Effector memory CD8-positive, alpha-beta T cell (primary cell): Measurements from ENCODE around the gene OLFM2.

Source experiments
- ATAC-seq: fragments of 150-1000 bp; cut with Tn5 transposase; replicated peaks from 2 replicates; pipeline ENCODE4 v1.10.0; 2021; ENCODE audit warnings: mild to moderate bottlenecking, moderate library complexity
- DNase-seq, 3 experiments: peaks; one replicate each; pipeline ENCODE4 v3.0.0; 2021
- H3K27ac Mint-ChIP-seq, 2 donors: one replicate each; pipeline ENCODE4 v1.8.0; 2022; ENCODE audit warnings: mild to moderate bottlenecking in 2 of 2, mixed read lengths in 2 of 2, moderate library complexity in 2 of 2
- H3K27me3 Mint-ChIP-seq, 2 donors: one replicate each; pipeline ENCODE4 v1.8.0; 2022; ENCODE audit warnings: mixed read lengths in 2 of 2
- H3K36me3 Mint-ChIP-seq: one replicate; pipeline ENCODE4 v1.8.0; 2022; ENCODE audit warnings: mild to moderate bottlenecking, moderate library complexity, mixed read lengths; ENCODE audit not compliant: insufficient read depth
- H3K4me1 Mint-ChIP-seq, 2 donors: one replicate each; pipeline ENCODE4 v1.8.0; 2022; ENCODE audit warnings: low read depth in 2 of 2, mixed read lengths in 2 of 2
- H3K4me3 Mint-ChIP-seq, 2 donors: one replicate each; pipeline ENCODE4 v1.8.0; 2022; ENCODE audit warnings: mild to moderate bottlenecking in 2 of 2, mixed read lengths in 2 of 2, moderate library complexity in 2 of 2
- H3K9me3 Mint-ChIP-seq, 2 donors: one replicate each; pipeline ENCODE4 v1.8.0; 2022; ENCODE audit warnings: mixed read lengths in 2 of 2

OLFM2 gene

DNA sequence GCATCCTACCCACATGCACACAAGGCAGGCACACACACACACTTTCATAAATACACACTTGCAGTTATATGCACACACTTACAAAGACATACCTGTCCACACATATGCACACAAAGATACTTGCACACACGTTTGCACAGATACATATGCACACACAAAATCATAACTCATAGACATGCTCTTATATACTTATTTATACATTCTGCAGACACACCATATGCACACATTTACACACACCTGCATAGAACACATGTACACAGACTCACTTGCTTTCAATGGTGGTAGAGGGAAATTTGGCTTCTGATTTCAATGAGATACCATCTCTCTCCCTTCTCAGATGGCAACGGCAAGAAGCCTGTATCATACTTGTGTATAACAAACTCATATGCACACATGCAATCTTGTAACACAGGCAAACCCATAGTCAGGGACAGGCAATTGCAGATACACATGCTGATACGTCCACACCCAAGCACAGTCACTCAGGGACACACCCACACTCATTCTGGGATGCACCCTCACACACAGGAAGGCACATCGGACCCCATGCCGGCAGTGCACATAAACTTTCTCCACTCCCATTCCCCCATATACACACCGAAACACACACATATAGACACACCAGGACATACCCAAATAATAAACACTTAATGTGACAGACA lies 24.7 kb downstream of the OLFM2 start:
- Mint-ChIP-seq H3K27me3 (peaks cover 13% of the 10 kb centered on the region in 2 donors), H3K36me3 (peaks cover 3% of the 10 kb centered on the region), H3K9me3 (no peaks in the 10 kb centered on the region), H3K4me1 (peaks cover 2 to 8% of the 10 kb centered on the region in 2 donors), H3K4me3 (no peak overlapping the region), H3K27ac (no peak overlapping the region)
- ATAC-seq (no peak), DNase-seq (no peak)

DNA sequence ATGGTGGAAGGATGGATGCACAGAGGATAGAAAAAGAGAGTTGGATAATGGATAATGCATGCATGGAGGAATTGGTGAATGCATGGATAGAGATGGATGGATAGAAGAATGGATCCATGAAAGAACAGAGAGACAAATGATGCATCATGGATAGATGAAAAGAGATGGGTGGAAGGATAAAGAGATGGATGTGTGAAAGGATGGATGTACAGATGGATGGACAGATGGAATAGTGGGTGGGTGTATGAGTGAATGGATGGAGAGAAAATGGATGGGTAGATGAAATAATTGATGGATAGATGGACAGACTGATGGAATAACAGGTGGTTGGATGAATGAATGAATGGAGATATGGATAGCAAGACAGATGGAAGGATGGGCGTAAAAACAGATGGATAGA lies 25.7 kb downstream of the OLFM2 start:
- peaks cover 3% of the 10 kb centered on the region for H3K36me3 Mint-ChIP-seq
- peaks cover 2 to 8% of the 10 kb centered on the region in 2 donors for H3K4me1 Mint-ChIP-seq
- H3K4me3 Mint-ChIP-seq: no peak overlapping the region
- peaks cover 2 to 9% of the 10 kb centered on the region in 2 donors for H3K27me3 Mint-ChIP-seq
- no peak overlapping the region for H3K27ac Mint-ChIP-seq
- DNase-seq (no peak), ATAC-seq (no peak)
- H3K9me3 Mint-ChIP-seq: no peaks in the 10 kb centered on the region

DNA sequence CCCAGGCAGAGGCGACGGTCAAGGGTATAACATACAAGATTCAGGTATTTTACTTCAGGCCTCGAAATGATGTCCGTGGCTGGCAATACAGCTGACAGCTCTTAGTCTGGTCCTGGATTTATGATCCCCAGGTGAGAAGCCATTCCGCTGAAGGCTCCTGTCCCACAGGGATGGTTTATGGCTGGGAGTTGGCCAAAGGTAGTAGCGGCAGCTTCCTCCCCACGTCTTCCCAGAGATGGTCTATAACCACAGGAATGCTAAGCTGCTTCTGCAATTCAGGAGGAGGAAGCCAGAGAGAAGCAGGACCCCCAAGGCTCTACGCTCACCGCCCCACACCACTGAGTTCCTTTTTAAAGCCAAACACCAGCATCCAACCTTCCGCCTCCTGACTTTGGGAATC lies 27.1 kb downstream of the OLFM2 start:
- H3K4me1 Mint-ChIP-seq: peaks cover 2 to 8% of the 10 kb centered on the region in 2 donors
- H3K4me3 Mint-ChIP-seq: no peak overlapping the region
- ATAC-seq (no peak), DNase-seq (no peak)
- H3K27me3 Mint-ChIP-seq: peaks cover 5 to 9% of the 10 kb centered on the region in 2 donors
- H3K36me3 Mint-ChIP-seq: peaks cover 3% of the 10 kb centered on the region
- H3K27ac Mint-ChIP-seq: no peak overlapping the region
- H3K9me3 Mint-ChIP-seq: no peaks in the 10 kb centered on the region

DNA sequence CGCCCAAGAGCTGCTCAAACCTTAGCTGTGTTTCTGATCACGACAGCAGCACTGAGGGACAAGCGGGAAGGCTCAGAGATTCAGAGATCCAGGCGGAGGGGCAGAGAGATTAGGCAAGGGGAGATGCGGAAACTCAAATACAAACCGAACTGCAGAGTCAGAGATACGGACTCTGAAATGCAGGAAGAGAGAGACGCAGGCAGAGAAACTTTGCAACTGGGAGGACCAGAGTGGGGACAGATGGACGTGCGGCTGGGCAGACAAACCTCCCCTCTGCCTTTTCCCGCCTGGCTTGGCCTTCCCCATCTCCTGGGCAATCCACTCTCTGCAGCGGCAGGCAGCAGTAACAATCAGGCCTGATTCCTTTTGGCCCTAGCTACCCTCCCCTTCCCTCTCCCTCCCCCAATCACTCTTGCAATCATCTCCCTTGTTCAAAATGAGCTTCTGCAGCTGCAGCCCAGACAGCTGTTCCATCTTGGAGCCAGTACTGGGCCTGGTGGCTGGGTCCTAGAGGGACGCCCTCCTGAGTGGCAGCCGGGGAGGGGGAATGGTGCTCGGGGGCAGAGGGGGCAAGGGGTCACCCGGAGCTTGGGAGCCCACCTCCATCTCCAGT lies 29.7 kb downstream of the OLFM2 start:
- Mint-ChIP-seq H3K27me3 (peaks cover 9 to 21% of the 10 kb centered on the region in 2 donors), H3K27ac (no peak overlapping the region), H3K36me3 (no peaks in the 10 kb centered on the region), H3K9me3 (no peaks in the 10 kb centered on the region), H3K4me3 (no peak overlapping the region), H3K4me1 (no peaks in the 10 kb centered on the region)
- no peak for DNase-seq
- no peak for ATAC-seq

DNA sequence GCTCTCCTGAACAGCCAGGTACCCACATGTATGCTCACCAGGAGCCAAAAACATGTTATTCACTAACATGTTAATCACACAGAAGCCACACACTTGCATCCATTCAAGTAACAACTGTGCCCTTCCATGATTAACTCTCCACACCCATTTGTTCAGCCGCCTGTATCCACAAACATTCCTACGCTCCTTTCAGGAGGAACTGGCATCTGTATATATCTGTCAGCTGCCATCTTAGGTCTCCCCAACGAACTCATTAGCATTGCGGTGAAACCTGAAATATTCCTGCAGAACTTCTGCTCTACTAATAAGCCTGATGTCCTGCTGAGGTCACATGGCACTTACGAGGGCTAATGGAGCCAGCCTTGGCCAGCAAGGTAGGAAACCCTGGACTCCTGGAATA lies 33.0 kb downstream of the OLFM2 start:
- ATAC-seq: no peak
- H3K36me3 Mint-ChIP-seq: no peaks in the 10 kb centered on the region
- H3K4me1 Mint-ChIP-seq: peaks cover 0 to 4% of the 10 kb centered on the region in 2 donors
- no peak overlapping the region for H3K4me3 Mint-ChIP-seq
- peaks cover 23 to 54% of the 10 kb centered on the region in 2 donors for H3K27me3 Mint-ChIP-seq
- no peaks in the 10 kb centered on the region for H3K9me3 Mint-ChIP-seq
- no peak for DNase-seq
- no peak overlapping the region for H3K27ac Mint-ChIP-seq

GRCh38 chr19:9901642-9902041 lies 34.7 kb downstream of the OLFM2 start:
- H3K27me3 Mint-ChIP-seq: peaks cover 25 to 58% of the 10 kb centered on the region in 2 donors
- H3K4me3 Mint-ChIP-seq: no peak overlapping the region
- DNase-seq: no peak
- no peak overlapping the region for H3K27ac Mint-ChIP-seq
- peaks cover 0 to 4% of the 10 kb centered on the region in 2 donors for H3K4me1 Mint-ChIP-seq
- no peak for ATAC-seq
- no peaks in the 10 kb centered on the region for H3K9me3 Mint-ChIP-seq
- no peaks in the 10 kb centered on the region for H3K36me3 Mint-ChIP-seq

DNA sequence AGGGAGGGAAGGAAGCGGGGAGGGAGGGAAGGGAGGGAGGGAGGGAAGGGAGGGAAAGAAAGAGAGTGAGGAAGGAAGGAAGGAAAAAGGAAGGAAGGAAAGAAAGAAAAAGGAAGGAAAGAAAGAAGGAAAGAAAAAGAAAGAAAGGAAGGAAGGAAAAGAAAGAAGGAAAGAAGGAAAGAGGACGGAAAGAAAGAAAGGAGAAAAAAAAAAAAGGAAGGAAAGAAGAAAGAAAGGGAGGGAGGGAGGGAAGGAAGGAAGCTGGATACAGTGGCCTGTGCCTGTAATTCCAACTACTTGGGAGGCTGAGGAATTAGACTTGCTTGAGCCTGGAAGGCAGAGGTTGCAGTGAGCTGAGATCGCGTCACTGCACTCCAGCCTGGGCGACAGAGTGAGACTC lies 35.3 kb downstream of the OLFM2 start:
- DNase-seq: no peak
- Mint-ChIP-seq H3K4me3 (no peak overlapping the region), H3K9me3 (no peaks in the 10 kb centered on the region), H3K27ac (no peak overlapping the region), H3K4me1 (peaks cover 0 to 4% of the 10 kb centered on the region in 2 donors), H3K27me3 (peaks cover 29 to 65% of the 10 kb centered on the region in 2 donors), H3K36me3 (no peaks in the 10 kb centered on the region)
- no peak for ATAC-seq

DNA sequence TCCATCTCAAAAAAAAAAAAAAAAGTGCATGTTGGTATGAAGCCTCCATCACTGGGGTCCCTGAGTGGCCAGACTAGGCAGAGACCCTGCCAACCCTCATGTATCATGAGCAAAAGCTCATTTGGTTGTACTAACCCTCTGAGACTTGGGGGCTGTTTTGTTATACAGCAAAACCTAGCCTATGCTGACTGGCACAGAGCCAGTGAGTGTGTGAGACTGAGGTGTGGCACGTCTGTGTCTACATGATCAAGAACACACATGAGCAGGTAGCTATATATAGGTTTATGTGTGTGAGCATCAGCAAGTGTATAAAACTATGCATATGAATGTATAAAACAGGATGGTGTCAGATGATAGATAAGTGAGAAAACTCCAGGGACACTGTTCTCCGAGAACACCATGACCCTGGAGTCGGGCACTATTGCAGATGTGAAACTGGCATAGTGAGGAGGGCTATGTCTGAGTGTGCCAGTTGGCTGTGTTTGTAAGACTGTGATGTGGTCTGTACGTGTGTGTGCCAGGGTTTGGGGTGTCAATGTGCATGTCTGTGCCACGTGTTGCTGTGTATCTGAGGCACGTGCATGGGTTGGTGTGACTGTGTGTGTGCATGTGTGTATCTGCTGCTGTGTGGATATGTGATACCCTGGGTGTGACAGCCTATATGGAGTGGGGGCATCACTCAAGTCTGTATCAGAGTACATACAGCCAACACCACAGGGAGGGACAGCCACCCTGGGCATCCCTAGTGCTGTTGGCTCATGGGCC lies 44.5 kb downstream of the OLFM2 start:
- H3K9me3 Mint-ChIP-seq: no peaks in the 10 kb centered on the region
- H3K4me1 Mint-ChIP-seq: no peaks in the 10 kb centered on the region
- H3K36me3 Mint-ChIP-seq: no peaks in the 10 kb centered on the region
- peaks cover 41 to 43% of the 10 kb centered on the region in 2 donors for H3K27me3 Mint-ChIP-seq
- DNase-seq (no peak), ATAC-seq (no peak)
- H3K4me3 Mint-ChIP-seq: no peak overlapping the region
- H3K27ac Mint-ChIP-seq: no peak overlapping the region

GRCh38 chr19:9885077-9885552 lies 51.2 kb downstream of the OLFM2 start:
- Mint-ChIP-seq H3K27me3 (peaks cover 47 to 56% of the 10 kb centered on the region in 2 donors), H3K36me3 (no peaks in the 10 kb centered on the region), H3K4me3 (no peak overlapping the region), H3K4me1 (peaks cover 0 to 4% of the 10 kb centered on the region in 2 donors), H3K27ac (no peak overlapping the region), H3K9me3 (no peaks in the 10 kb centered on the region)
- DNase-seq: no peak
- ATAC-seq: no peak

- Mint-ChIP-seq H3K4me3 (no peak overlapping the region), H3K27me3 (peaks cover 37 to 44% of the 10 kb centered on the region in 2 donors), H3K36me3 (no peaks in the 10 kb centered on the region), H3K4me1 (peaks cover 0 to 4% of the 10 kb centered on the region in 2 donors), H3K27ac (no peak overlapping the region), H3K9me3 (no peaks in the 10 kb centered on the region)
- no peak for DNase-seq
- no peak for ATAC-seq
Measured at GRCh38 chr19:9883764-9884163, 52.6 kb downstream of the OLFM2 start.

- H3K27me3 Mint-ChIP-seq: peaks cover 32 to 44% of the 10 kb centered on the region in 2 donors
- DNase-seq (no peak), ATAC-seq (no peak)
- H3K27ac Mint-ChIP-seq: no peak overlapping the region
- no peak overlapping the region for H3K4me3 Mint-ChIP-seq
- no peaks in the 10 kb centered on the region for H3K36me3 Mint-ChIP-seq
- peaks cover 0 to 4% of the 10 kb centered on the region in 2 donors for H3K4me1 Mint-ChIP-seq
- H3K9me3 Mint-ChIP-seq: no peaks in the 10 kb centered on the region
Measured at GRCh38 chr19:9883231-9883758, 53.0 kb downstream of the OLFM2 start.

GRCh38 chr19:9881720-9882119 lies 54.6 kb downstream of the OLFM2 start:
- peaks cover 0 to 4% of the 10 kb centered on the region in 2 donors for H3K4me1 Mint-ChIP-seq
- H3K4me3 Mint-ChIP-seq: no peak overlapping the region
- H3K9me3 Mint-ChIP-seq: no peaks in the 10 kb centered on the region
- H3K27ac Mint-ChIP-seq: no peak overlapping the region
- no peak for DNase-seq
- no peak for ATAC-seq
- no peaks in the 10 kb centered on the region for H3K36me3 Mint-ChIP-seq
- peaks cover 17 to 29% of the 10 kb centered on the region in 2 donors for H3K27me3 Mint-ChIP-seq

- no peak overlapping the region for H3K27ac Mint-ChIP-seq
- no peaks in the 10 kb centered on the region for H3K36me3 Mint-ChIP-seq
- no peak for ATAC-seq
- no peak overlapping the region for H3K4me3 Mint-ChIP-seq
- H3K27me3 Mint-ChIP-seq: peaks cover 3 to 7% of the 10 kb centered on the region in 2 donors
- H3K4me1 Mint-ChIP-seq: no peaks in the 10 kb centered on the region
- no peak for DNase-seq
- H3K9me3 Mint-ChIP-seq: no peaks in the 10 kb centered on the region
Measured at GRCh38 chr19:9878511-9879196, 57.7 kb downstream of the OLFM2 start.
